DOHH2 (cell line): ENCODE measurements around the gene YPEL1.
"Not testable (repeated sequence)": the region's sequence is repeated elsewhere in the genome, so short reads cannot be mapped to it uniquely, and the experiment has no call there.

Experiments
- H3F3A ChIP-seq: fragments of 200-600 bp; sonication (generic), shearing (Covaris generic); 2 replicates; pipeline ENCODE4 v1.6.0; 2016; ENCODE audit warnings: antibody characterized with exemption, mild to moderate bottlenecking; ENCODE audit not compliant: control insufficient read depth, insufficient read depth
- H3K27ac ChIP-seq: fragments of 200-600 bp; sonication (generic); 2 replicates; pipeline ENCODE4 v1.5.1; 2014; ENCODE audit warnings: low read depth, mild to moderate bottlenecking, low read length, moderate library complexity
- H3K27me3 ChIP-seq: fragments of 200-600 bp; sonication (generic); 2 replicates; pipeline ENCODE4 v1.6.1; 2014; ENCODE audit warnings: mild to moderate bottlenecking, low read length, mixed read lengths; ENCODE audit not compliant: control insufficient read depth
- H3K36me3 ChIP-seq: fragments of 200-600 bp; sonication (generic); 2 replicates; pipeline ENCODE4 v1.6.1; 2014; ENCODE audit warnings: mild to moderate bottlenecking, low read length, moderate library complexity, mixed read lengths; ENCODE audit not compliant: control insufficient read depth
- H3K4me1 ChIP-seq: fragments of 200-600 bp; sonication (generic); 2 replicates; pipeline ENCODE4 v1.6.1; 2014; ENCODE audit warnings: mild to moderate bottlenecking, low read length, mixed read lengths; ENCODE audit not compliant: control insufficient read depth
- H3K4me2 ChIP-seq: fragments of 200-600 bp; sonication (generic); 2 replicates; pipeline ENCODE4 v1.6.0; 2014; ENCODE audit warnings: mild to moderate bottlenecking, low read length, moderate library complexity
- H3K4me3 ChIP-seq: fragments of 200-600 bp; sonication (generic); 2 replicates; pipeline ENCODE4 v1.5.1; 2014; ENCODE audit warnings: mild to moderate bottlenecking, low read length, mixed read lengths
- H3K79me2 ChIP-seq: fragments of 200-600 bp; sonication (generic); 2 replicates; pipeline ENCODE4 v1.6.1; 2014; ENCODE audit warnings: mild to moderate bottlenecking, low read length, mixed read lengths; ENCODE audit not compliant: control insufficient read depth
- H3K9me2 ChIP-seq: fragments of 200-600 bp; sonication (generic); replicated peaks from 2 replicates; pipeline ENCODE4 v1.6.1; 2014; ENCODE audit warnings: mild to moderate bottlenecking, low read length, mixed read lengths; ENCODE audit not compliant: control insufficient read depth
- H3K9me3 ChIP-seq: fragments of 200-600 bp; sonication (generic); 2 replicates; pipeline ENCODE4 v1.6.1; 2014; ENCODE audit warnings: antibody characterized with exemption, low read length, mixed read lengths; ENCODE audit not compliant: control insufficient read depth, insufficient read depth
- H4K20me1 ChIP-seq: fragments of 200-600 bp; sonication (generic); 2 replicates; pipeline ENCODE4 v1.6.0; 2014; ENCODE audit warnings: low read depth, mild to moderate bottlenecking, antibody characterized with exemption, low read length, moderate library complexity; ENCODE audit not compliant: control insufficient read depth, insufficient read depth
- CTCF ChIP-seq: fragments of 200-600 bp; sonication (generic); IDR thresholded peaks from one replicate; pipeline ENCODE4 v1.5.1; 2014; ENCODE audit warnings: antibody characterized with exemption, mild to moderate bottlenecking, low read depth, low read length; ENCODE audit not compliant: poor library complexity, severe bottlenecking
- EZH2phosphoT487 ChIP-seq: fragments of 200-600 bp; sonication (generic); IDR thresholded peaks from 2 replicates; pipeline ENCODE4 v1.6.1; 2017; ENCODE audit warnings: borderline replicate concordance, mild to moderate bottlenecking, antibody characterized with exemption, low read length, moderate library complexity, mixed read lengths

Gene YPEL1

GRCh38 chr22:21679383-21679782 is 56.2 kb downstream of the YPEL1 start:
- Histone ChIP-seq H3K4me2 (no peak overlapping the region), H3K9me3 (no peaks in the 10 kb centered on the region), H3K9me2 (no peaks in the 10 kb centered on the region), H3K27ac (no peak overlapping the region), H3F3A (no peaks in the 10 kb centered on the region), H3K36me3 (peaks cover 35% of the 10 kb centered on the region), H4K20me1 (no peaks in the 10 kb centered on the region), H3K4me3 (no peak overlapping the region), H3K27me3 (no peaks in the 10 kb centered on the region), H3K4me1 (no peaks in the 10 kb centered on the region), H3K79me2 (no peaks in the 10 kb centered on the region; the same call in 1 of the 2 replicates)
- no peak for TF ChIP-seq EZH2phosphoT487
- no peak for TF ChIP-seq CTCF

GRCh38 chr22:21678842-21679241 is 56.8 kb downstream of the YPEL1 start:
- H4K20me1 ChIP-seq, H3K4me2 ChIP-seq, H3K9me3 ChIP-seq, H3K79me2 ChIP-seq, H3F3A ChIP-seq, H3K4me1 ChIP-seq, H3K9me2 ChIP-seq, H3K4me3 ChIP-seq, H3K27ac ChIP-seq, H3K27me3 ChIP-seq: not testable (repeated sequence)
- H3K36me3 ChIP-seq: peaks cover 41% of the 10 kb centered on the region

- Histone ChIP-seq H3K4me2 (no peak overlapping the region), H3K79me2 (peaks cover 2% of the 10 kb centered on the region), H3F3A (no peaks in the 10 kb centered on the region), H3K4me1 (peaks cover 1% of the 10 kb centered on the region), H3K9me2 (no peaks in the 10 kb centered on the region), H3K9me3 (no peaks in the 10 kb centered on the region), H4K20me1 (no peaks in the 10 kb centered on the region), H3K27ac (no peak overlapping the region), H3K4me3 (no peak overlapping the region), H3K27me3 (no peaks in the 10 kb centered on the region), H3K36me3 (peaks cover 43% of the 10 kb centered on the region)
- TF ChIP-seq CTCF: no peak
- no peak for TF ChIP-seq EZH2phosphoT487
Observed at GRCh38 chr22:21677606-21678443, 57.8 kb downstream of the YPEL1 start.

GRCh38 chr22:21674638-21675245 is 60.9 kb downstream of the YPEL1 start:
- no peaks in the 10 kb centered on the region for H3K9me3 ChIP-seq
- peaks cover 10% of the 10 kb centered on the region for H3F3A ChIP-seq
- H3K4me3 ChIP-seq: no peak overlapping the region
- TF ChIP-seq CTCF (no peak), EZH2phosphoT487 (no peak)
- H3K27ac ChIP-seq: no peak overlapping the region
- H3K27me3 ChIP-seq: no peaks in the 10 kb centered on the region
- peaks cover 61% of the 10 kb centered on the region for H3K36me3 ChIP-seq
- no peaks in the 10 kb centered on the region for H4K20me1 ChIP-seq
- H3K79me2 ChIP-seq: peaks cover 20% of the 10 kb centered on the region
- H3K4me1 ChIP-seq: peaks cover 31% of the 10 kb centered on the region
- no peaks in the 10 kb centered on the region for H3K9me2 ChIP-seq
- no peak overlapping the region for H3K4me2 ChIP-seq
